Femur (tissue), 1 donor: Measurements from ENCODE around the gene SHISA5.
A peak's percentile ranks its signal among the peaks of the same experiment; 100 is the strongest.
"Not testable (repeated sequence)": the region's sequence is repeated elsewhere in the genome, so short reads cannot be mapped to it uniquely, and the experiment has no call there.

Source experiments
- DNase-seq: peaks from one replicate; pipeline ENCODE4 v3.0.0-alpha.2; 2017

The SHISA5 gene, protein sequence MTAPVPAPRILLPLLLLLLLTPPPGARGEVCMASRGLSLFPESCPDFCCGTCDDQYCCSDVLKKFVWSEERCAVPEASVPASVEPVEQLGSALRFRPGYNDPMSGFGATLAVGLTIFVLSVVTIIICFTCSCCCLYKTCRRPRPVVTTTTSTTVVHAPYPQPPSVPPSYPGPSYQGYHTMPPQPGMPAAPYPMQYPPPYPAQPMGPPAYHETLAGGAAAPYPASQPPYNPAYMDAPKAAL

GRCh38 chr3:48504051-48504946 lies at the start of gene SHISA5:
SHISA5 (minus strand) TSS chr3:48504174; CDS start chr3:48504094, 80 bp downstream.
- DNase-seq: peak; percentile 87

DNA sequence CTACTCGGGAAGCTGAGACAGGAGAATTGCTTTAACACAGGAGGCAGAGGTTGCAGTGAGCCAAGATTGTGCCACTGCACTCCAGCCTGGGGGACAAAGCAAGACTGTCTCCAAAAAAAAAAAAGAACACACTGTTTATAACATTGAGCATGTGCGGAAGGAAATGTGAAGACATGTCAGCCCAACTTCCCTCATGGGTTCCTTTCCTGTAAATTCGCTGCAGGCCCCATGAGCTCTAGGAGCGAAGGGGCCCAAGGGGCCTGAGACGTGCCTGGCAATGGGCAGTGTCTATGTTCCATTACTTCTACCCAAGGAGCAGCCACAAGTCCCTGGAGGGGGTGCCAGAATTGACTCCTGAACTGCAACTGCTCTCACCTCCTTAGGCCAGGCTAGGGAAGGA lies 49.4 kb upstream of the SHISA5 start:
- DNase-seq: no peak

DNA sequence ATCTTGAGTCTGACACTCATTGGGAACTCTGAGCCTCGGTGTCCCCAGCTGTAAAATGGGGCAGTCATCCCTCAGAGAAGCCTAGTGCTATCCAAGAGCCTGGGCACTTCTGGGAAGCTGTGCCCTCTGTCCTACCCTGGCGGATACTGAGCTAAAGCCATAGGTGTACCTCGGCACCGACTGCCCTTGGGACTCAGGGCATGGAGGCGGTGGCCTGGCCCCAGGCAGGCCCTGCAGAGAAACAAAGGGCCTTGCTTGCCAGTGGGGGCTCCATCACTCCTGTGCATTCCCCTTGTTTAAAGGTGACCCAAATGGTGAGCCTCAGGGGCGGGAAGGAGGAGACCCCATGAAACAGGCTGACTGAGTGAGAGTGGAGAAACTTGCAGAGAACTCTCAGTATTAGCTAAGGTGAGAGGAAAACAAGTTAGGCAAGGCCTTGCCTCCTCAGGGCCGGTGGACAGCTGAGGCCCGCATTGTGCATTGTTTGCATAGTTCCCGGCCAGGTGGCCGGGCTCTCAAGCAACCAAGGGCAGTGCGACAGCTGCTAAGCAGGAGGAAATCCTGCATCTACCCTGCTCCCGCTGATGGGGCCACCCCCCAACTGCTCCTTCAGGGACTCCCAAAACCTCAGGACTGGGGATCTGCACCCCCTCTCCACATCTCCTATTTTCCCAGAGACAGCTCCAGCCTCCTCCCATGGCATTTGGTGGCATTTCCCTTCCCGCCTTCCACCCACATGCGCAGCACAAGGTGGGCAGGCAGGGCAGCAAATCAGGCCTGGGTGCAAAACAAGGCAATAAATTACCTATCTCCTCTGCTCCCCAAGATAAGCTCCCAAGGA lies 48.4 kb upstream of the SHISA5 start:
- DNase-seq: peak; percentile 13

DNA sequence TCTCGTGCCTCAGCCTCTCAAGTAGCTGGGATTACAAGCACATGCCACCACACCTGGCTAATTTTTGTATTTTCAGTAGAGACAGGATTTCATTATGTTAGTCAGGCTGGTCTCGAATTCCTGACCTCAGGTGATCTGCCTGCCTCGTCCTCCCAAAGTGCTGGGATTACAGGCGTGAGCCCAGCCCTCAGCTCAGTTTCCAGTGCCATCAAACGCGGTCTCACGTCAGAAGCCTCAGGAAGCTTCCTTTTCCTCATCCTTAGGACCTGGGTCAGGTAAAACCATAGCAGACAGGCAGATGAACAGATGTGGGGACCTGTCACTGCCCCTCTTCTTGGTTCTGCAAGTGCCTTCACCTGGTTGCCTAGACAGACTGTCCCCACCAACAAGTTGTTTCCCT lies 47.7 kb upstream of the SHISA5 start:
- DNase-seq: peak; percentile 8

- peak; percentile 85 for DNase-seq
These were observed 45.0 kb upstream of the SHISA5 start for GRCh38 chr3:48548729-48549705.

DNA sequence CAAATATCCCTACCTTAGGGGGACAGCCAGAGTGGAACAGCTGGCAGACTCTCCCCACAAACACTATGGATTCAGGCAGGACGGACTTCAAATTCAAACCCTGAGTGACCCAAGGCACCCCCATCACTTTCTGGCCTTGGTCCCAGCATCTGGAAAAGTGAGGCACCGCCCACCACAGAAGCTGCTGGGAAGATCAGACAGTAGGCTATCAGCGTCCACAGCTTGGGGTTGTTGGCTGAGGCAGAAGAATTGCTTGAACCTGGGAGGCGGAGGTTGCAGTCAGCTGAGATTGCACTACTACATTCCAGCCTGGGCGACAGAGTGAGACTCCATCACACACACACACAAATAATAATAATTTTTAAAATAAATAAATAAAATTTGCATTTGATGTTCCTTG lies 44.2 kb upstream of the SHISA5 start:
- no peak for DNase-seq

GRCh38 chr3:48546203-48546829 lies 42.3 kb upstream of the SHISA5 start:
- peak; percentile 24 for DNase-seq

DNA sequence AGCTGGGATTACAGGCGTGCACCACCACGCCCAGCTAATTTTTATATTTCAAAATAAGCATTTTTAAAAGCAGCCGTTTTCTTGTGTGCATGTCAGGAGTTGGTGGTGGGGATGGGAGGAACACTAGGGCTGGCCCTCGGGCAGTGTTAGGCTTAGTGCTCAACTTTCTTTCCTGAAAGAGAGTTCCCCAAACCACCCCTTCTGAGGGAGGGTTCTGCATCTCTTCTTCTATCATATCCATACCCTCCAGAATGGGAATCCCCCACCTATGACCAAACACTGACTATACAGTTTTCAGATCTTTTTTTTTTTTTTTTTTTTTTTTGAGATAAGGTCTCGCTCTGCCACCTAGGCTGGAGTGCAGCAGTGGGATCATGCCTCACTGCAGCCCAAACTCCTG lies 40.2 kb upstream of the SHISA5 start:
- no peak for DNase-seq

DNA sequence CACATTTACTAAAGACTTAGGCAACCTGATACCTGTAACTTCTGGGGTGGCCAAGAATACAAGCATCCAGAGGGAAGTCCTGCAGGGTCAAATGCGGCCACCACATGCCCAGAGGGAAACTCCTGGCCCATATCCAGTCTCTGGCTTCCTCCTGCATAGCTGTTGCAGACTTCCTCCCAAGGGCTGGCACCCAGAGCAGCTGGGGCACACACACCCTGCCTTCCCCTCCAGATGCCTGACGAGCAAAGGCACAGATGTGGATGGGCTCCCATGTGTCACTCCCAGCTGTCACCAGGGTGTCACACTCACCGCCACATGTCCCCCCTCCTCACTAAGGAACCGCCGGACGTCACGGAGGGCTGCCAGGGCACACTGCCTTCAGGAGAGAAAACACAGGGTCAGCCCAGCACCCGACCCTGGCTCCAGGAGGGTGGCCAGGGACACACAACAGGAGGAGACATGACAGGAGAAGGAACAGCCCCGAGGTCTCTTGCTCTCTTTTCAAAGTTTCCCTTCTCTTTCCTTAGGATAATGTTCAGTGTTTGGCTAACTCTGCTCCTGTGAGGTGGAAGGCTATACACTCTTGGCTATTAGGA lies 39.4 kb upstream of the SHISA5 start:
- peak; percentile 47 for DNase-seq

GRCh38 chr3:48538451-48538850 lies 34.5 kb upstream of the SHISA5 start:
- DNase-seq: no peak

- no peak for DNase-seq
These were observed 32.8 kb upstream of the SHISA5 start for GRCh38 chr3:48536785-48537184.

GRCh38 chr3:48536116-48536515 lies 32.1 kb upstream of the SHISA5 start:
- no peak for DNase-seq

DNA sequence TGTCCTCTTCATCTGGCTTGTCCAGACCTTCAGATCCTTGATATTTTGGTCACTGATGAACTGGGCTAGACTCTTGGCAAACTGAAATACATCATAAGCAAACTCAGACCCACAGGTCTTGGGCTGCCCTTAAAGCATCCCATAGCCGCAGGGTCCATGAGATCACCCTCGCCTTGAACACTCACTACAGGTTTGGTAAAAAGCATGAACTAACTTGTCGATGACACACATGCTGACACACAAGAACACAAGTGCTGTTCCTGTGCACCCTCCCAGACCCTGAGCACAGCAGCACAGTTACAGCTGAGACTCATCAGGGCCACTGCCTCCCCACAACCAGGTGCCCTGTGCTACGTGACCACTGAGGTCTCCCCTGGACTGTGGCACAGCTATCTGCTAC lies 31.6 kb upstream of the SHISA5 start:
- no peak for DNase-seq

- DNase-seq: no peak
These were observed 29.0 kb upstream of the SHISA5 start for GRCh38 chr3:48532977-48533337.

- DNase-seq: no peak
These were observed 28.4 kb upstream of the SHISA5 start for GRCh38 chr3:48532271-48532976.

GRCh38 chr3:48530701-48531100 lies 26.7 kb upstream of the SHISA5 start:
- not testable (repeated sequence) for DNase-seq

GRCh38 chr3:48528754-48529153 lies 24.8 kb upstream of the SHISA5 start:
- no peak for DNase-seq

GRCh38 chr3:48528048-48528447 lies 24.1 kb upstream of the SHISA5 start:
- DNase-seq: no peak

- DNase-seq: no peak
These were observed 21.0 kb upstream of the SHISA5 start for GRCh38 chr3:48524970-48525369.

DNA sequence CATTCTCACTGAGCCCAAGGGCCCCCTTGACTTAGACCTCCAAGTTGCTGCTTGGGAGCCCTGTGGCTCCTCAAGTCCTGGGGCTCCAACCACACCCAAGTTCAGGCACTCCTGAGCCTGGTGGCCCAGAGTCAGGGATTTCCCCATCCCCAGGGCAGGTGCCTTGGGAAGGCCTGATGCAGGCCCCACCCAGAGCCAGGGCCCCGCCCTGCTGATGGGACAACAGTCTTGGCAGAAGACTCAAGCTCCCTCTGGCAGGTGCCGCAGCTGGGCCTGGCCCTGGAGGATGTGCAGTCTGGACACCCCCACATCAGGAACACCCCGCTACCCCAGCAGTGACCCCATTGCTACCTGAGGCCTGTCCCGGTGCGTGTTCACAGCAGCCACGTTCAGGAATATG lies 17.7 kb upstream of the SHISA5 start:
- DNase-seq: no peak

GRCh38 chr3:48519277-48519643 lies 15.3 kb upstream of the SHISA5 start:
- no peak for DNase-seq
